HG03196 (cell line): ENCODE results near the gene CORO7.

ENCODE experiments used
- ATAC-seq: cut with Tn5 transposase; IDR thresholded peaks from one replicate; pipeline ENCODE4 v1.9.1; 2021; ENCODE audit not compliant: unreplicated experiment

CORO7 gene

DNA sequence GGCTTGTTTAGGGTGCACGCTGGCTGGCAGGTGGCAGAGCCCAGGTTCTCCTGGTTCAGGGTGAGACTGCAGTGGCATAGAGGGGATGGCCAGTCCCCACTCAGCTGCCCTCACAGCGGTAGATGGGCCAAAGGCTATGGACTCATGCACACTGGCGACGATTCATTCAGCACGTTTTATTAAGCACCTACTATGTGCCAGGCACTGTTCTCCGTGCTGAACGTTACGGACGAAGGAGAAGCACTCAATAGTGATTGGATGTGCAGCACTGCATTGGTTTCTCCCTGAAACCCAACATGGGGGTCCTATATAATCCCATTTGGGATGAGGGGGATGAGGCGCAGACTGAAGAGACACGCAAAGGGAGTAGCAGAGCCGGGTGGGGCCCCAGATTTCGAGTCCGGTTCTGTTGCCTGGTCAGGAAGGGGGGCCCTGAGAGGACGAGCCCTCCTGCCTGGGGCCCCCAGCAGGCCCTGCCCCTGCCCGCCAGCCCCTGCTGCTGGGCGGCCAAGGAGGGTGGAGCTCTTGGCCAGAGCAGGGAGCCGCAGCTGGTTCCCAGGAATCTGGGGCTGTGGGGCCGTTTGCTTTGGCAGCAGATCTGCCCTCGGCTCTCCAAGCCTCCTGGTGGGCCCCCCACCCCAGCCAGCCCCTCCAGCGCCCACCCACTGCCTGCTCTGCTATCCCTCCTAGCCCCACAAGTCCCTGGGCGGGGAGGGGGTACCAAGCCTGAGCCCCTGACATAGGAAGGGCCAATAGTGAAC, 91.7 kb downstream of the CORO7 start:
- ATAC-seq = no peak

DNA sequence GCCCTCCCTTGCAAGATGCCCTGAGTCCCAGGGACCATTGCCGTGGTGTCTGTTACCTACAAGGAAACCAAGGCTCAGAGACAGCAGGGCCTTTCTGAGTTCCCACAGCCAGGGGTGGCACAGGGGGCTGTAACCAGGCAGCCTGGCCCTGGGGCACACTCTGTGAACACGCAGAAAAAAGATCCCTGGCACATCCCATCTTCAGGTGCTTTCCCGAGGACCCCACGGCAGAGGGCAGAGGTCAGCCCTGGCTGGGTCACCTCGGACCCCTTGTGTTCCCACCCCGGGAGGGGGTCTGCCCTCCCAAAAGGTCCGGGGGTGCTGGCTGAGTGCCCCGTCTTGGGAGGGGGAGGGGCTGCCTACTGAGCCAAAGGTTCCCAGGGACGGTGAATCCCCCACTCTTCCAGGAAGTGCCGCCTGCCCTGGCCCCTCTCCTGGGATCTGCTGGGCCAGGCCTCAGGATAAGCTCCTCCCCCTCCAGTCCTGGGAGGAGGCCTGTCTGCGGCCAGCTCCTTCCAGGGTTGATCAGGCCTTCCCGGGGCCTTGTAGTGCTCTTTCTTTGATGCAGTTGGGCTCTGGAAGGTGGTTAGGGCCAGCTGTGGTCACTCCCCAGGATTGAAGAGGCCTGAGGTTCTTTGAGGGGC, 92.4 kb downstream of the CORO7 start:
- ATAC-seq = no peak

DNA sequence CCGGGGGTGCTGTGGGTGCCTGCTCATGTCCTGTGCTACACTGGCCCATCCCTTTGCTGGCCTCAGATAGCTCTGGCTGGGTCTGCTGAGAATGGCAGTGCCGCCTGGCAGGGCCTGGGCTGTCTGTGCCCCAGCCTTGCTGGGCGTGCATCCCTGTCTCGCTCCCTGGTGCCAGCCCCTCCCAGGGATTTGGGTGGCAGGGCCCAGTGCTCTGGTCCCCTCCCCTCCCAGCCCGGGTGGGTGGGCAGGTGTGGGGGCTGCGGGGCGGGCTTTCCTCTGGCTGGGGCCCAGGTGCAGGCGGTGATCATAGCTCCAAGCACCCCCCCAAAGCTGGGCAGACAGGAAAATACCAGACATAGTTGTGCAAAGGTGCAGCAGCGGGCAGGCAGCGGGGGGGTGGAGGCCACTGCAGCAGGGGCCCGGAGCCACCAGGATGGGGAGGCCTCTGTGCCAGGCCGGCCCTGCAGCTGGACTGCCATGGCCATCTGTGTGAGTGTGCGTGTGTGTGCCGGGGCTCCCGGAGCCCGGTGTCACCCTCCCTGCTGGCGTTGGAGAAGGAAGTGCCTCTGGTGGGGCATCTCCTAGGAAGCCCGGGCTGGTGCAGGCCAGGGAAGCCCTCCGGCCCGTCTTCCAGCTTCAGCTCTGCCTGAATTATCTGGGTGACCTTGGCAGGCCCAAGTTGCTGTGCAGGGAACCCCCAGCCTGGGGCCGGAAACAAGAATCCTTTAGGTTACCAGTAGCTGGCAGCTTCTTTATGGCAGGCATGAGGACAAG, 93.1 kb downstream of the CORO7 start:
- no peak for ATAC-seq

DNA sequence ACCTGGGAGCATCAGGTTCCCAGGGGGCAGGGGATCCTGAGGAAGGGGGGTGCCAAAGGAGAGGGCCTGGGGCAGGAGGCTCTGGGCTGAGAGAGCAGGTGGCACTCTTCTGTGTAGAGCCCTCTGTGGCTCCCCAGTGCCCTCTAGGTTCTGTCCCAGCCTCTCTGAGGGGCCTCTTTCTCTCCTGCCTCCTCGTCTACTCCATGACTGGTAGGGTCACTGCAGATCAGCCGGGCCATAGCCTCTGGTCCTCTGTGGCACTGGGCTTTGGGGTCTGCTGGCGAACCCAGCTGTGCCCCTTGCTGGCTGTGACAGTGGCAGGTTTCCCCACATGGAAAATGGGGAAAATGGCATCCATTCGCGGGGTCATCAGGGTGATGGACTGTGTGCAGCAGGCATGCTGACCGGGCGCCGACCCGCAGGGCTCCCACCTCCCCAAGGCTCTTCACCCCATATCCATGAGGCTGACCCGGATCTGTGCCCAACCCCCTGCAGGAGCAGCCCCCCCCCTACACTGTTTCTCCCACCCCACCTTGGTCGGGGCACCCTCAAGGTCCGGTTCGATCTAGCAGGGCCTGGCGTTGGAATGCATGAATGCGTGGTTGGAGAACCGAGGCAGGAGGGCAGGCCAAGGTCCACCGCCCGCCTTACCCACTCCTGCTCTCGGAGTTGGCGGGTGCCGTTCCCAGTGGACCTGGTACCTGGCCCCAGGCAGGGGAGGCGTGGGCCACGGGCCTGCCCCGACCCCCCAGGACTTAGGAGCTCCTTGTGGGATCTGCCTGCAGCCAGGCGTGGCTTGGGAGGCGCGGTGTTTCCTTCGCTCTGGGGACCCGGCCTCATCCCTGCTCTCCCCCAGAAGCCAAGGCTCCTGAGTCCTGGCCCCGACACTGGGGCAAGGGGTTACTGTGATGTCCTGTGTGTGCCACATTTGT, 94.0 kb downstream of the CORO7 start:
- ATAC-seq = no peak

DNA sequence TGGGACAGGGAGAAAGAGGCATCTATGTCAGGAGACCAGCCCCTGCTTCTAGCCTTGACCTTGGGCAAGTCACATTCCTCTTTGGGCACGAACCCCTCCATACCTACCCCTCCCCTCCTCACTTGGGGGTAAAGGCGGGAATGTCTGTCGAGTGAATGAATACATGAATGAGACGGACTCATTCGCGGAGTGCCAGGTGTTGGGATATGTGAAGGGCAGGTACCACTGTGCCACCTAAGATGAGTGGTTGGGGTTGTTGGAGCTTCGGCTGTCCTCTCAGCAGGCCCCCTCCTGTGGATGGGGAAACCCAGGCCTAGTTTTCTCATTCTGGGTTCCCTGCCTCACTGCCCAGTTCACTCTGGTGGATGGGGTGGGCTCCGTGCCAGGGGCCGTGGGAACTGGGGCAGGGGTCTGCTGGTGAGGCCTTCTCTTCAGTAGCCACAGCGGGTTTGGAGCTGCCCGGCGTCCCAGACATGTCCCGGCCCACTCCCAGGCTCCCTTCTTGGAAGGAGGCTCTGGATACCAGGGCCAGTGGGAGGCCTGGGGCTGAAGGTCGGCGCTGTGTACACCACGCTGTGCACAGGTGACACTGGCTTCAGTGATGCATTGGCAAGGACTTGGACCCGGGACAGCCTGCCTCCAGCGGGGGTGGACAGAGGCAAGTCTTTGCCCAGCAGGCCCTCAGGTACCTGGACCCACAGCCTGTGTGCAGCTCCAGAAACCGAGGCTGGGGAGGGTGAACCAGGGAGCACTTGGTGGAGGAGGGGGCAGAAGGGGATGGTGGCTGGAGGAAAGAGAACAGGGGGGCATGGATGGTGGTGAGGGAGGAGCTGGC, 94.9 kb downstream of the CORO7 start:
- no peak for ATAC-seq

DNA sequence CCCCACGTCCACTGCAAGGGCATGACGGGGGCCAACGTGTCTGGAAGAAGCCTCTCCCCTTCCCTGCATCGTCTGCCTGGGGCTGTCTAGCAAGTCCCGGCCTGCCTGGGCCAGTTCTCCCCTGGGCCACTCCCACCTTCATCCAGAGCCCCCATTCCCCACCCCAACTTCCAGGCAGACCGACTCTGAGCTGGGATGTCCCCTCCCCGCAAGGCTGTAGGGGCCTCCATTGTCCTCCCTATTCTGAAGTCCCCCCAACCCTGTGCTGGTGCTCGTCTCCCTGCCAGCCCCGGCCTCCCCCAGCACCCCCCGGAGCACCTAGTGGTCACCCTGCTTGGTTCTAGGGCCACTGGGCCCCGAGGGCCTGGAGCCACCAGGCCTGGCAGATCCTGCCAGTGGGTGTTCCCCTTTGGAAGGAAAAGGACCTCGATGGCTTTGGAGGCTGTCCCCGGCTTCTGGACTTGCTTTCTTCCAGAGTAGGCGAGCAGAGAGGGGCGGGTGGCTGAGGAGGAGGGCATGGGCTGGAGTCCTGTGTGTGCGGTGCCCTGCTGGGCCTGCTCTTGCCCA, 95.7 kb downstream of the CORO7 start:
- ATAC-seq = no peak

DNA sequence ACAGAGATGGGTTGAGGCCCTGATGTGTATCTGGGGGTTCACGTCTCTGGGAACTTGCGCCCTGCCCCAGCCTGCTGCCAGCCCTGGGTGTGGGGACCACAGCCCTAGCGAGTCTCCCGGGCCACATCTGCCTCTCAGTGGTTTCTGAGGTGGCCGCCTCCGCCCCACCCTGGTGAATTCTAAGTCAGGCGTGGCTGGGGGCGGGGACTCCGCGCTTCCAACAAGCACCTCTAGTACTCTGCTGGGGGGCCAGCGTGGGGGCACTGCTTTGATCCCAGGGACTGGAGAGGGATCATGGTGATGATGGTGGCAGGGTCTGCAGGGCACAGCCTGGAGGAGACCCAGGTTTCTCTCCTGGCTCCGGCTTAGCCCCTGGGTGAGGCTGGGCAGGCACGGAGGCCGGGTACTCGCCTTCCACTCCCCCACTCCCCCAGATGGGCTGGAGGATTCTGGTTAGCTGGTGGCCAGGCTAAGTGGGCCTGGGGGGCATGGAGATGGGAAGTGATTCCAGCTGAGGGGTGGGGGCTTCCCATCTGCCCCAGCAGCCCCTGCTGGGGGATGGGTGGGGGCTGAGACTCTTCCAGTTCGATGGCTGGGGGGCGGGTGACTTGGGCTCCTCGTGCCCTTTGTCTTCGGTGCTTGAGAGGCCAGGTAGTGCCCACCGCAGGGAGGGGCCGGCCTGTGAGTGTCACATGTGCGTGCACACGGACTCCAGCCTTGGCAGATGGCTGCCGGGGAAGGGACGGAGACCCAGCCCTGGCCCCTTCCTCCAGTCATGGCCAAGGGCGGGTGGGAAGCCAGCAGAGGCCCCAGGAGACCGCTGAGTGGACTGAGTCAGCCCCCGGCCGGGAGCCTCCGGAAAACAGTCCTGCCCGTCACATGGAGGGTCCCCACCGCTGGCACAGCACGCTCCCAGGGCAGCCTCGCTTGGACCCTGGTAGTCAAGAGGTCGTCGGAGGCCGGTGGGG, 96.7 kb downstream of the CORO7 start:
- no peak for ATAC-seq

DNA sequence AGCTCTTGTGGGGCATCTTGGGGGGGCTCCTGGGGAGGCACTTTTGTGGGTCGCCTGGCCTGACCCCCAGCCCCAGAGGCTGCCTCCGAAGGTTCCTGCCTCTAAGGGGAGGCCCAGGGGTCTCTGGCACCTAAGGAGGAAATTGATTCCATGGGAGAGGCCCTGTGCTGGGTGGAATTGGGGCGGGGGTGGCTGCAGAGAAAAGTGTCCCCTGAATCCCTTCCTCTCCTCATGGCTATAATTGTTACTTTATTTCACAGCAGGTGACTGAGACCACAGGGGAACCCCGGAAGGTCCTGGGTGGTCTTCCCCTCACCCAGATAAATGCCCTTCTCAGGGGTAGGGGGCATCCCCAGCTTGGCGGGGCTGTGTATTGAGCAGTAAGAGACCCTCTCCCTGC, 97.4 kb downstream of the CORO7 start:
- no peak for ATAC-seq

DNA sequence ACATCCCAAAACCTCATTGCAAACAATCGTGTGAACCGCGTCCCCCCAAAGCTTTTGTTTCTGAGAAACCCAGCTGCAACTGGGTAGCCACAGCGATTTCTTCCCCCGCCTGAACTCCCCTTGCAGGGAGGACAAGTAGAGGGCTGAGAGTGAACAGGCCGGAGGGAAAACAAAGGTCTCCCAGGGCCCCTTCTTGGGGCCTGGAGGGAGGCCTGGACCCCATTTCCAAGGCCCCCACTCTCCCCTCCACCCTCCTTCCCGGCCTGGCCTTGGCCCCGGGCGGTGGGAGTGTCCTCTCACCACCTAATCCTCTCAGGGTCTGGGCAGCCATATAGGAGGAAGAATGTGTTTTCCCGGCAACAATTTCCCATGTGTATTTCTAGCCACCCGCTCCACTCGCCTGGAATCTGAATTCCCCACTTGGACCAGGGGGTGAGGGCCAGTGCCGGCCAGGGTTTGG, 97.9 kb downstream of the CORO7 start:
- ATAC-seq = no peak

DNA sequence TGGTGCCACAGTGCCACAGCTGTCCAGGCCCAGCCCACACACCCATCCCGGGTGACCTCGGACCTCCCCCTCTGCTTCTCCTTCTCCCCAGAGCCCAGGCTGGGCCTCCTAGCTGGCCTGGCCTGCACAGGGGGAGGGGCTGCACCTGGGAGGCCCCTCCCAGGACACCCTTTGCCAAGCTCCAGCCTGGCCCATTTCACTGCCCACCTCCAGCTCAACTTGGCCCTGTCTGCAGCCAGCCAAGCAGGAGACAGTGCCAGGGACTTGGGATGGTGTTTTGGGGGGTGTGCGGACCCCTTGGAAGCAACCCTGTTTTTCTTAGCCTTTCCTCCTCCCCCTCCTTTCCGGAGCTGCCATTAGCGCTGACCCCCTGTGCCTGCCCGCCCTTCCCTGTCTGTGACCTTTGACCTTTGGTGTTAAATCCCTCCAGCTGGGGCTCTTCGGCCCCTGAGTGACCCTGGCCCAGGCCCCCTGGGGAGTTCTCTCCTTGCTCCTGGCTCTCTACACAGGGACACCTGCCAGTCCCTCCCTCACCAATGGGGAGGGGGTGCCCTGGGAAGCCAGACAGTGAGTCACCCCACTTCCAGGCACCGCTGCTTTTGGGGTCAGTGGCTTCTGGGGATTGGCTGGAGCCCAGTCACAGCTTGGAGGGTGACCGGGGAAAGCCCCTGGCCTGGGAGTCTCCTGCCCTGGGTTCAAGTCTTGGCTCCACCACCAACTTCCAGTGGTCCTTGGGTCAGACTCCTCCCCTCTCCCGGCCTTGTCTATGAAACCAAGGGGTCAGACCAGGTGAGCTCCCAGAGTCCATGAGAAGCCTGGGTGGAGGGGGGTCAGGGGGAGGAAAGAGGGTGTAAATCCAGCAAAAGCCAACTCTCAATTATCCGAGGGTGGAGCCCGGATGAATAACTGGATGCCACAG, 98.6 kb downstream of the CORO7 start:
- no peak for ATAC-seq

DNA sequence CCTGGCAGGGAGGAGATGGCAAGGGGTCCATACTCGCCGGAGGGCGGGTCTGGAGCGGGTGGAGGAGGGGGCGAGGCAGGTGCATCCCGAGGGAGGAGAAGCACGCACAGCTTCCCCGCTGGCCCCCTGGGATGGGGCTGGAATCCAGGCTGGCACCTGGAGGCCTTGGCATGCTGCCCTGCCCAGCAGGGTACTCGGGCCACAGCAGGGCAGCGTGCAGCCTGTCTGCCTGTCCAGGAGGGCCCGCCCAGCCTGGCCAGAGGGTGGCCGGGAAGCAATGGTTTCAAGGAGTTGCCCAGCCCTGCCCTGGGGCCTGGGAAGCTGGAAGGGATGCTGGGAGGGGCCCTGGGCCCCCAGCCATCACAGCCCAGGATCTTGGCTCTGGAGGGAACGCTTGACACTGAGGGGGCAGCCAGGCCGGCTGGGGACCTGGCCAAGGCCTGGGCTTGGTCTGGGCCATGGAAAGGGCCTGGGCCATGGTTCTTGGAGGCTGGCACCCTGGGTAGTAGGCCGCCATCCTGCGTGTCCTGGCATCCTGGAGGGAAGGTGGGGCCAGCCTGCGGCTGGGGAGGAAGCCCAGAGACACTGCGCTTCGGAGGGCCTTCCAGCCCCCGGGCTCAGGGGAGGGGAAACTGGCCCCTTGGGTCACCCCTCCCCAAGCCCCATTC, 99.4 kb downstream of the CORO7 start:
- ATAC-seq = no peak

DNA sequence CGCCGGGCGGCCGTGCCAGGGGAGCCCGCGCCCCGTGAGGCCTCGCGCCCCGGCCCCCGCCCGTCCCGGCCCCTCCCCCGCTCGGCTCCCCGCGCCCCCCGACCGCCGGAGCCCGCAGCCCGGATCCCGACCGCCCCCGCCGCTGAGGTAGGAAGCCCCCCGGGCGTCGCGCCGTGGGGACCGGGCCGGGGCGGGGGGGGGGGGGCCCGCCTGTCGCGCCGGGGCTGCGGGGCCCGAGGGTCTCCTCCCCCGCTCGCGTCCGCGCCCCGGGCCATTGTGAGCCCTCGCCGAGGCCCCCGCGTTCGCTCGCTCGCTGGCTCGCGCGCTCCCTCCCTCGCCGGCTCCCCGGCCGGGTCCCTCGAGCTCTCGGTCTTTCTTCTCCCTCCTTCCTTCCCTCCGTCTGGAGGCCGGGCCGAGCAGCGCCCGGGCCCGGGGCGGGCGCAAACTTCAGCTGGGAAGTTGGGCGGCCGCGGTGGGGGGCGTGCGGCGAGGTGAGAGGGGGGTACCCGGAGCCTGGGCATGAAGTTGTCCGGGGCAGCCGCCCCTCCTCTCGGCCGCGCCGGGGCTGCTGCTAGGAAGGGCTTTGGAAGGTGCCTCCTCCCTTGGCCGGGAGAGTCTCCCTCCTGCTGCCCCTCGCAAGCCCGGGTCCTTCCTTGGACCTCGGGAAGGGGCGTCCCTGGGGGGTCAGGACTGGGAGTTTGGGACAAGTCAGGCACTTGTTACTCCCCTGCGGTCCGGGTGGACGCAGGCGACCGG, 100.1 kb downstream of the CORO7 start:
- ATAC-seq = no peak

DNA sequence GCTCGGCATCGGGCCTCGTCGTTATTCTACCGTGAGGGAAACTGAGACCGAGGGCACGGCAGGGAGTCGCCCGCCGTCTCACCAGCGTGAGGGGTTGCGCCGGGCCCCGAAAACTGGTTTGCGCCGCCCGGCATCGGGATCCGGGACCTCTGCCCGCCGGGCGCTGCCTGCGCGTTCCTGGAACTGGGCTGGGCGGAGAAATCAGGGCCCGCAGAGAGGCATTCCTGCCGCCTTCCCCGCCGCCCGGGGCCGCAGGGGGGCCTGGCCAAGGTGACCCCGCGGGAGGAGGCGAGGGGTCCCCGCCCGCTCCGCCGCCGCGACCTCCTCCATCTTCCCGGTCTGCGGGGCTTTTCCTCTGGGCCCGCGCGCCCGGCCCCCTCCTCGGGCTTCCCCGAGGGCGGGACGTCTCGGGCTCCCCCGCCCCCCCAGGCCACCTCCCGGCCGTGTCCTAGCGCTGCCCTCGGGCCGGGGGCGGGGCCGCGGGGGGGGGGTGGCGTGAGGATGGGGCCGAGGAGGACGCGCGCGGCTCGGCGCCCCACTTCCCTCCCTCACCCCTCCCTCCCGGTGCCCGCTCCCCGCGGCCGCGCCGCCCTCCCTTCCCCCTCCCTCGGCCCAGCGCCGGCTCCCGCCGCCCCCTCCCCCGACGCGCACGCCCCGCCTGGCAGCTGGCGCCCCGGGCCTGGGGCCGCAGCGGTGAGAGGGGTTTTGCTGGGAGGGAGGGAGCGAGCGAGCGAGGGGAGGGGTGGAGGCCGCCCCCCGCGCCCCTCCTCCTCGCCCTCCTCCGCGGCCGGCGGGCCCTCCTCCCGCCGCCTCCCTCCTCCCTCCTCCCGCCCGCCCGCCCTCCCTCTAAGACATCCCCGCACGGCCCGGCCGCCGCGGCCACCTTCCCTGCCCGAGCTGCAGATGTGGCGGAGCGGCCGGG, 100.9 kb downstream of the CORO7 start, which contains the start of gene GLIS2:
TSS of gene GLIS2 (plus strand) at position 882 of the 922 bp plus-strand sequence. CDS start 16,214 bp downstream, outside the sequence.
- ATAC-seq = no peak

DNA sequence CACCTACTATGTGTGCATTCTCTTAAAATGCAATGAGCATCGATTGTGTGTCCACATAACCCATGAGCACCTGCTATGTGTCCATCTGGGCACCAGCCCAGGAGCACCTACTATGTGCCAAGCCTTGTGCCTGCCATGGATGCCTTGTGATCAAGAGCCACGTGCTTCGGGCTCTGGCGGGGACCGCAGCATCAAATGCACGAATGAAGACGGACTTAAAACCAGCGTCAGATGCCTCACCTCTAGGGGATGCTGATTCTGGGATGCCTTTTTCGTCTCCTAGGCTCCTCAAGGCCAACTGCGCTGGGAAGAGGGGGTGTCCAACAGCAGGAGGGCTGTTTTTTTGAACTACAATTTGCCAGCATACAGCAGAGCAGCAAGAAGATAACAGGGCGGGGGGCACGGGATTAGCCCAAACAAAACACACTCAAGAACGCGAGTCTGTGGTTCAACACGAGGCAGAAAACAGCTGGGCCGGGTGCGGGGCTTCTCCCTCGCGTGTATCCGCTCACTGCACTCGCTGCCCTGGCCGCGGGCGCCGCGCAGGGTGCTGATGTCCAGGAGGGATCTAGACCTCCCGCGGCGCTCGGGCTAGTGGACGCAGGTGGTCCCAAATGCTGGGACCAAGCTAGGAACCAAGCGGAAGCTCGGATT, 101.7 kb downstream of the CORO7 start:
- ATAC-seq = no peak
